CD14-positive monocyte (primary cell): ENCODE measurements around the gene DAPK1. TPM values are rescaled to one million over a fixed set of nuclear protein-coding genes. Genes with fewer than 3 reads are reported as not detected.

Experiments
- DNase-seq, 3 donors: peaks; one replicate each; pipeline ENCODE4 v3.0.0-alpha.2; 2011 to 2022
- H2AFZ ChIP-seq: 2 replicates; pipeline ENCODE4 v1.6.0; 2012; ENCODE audit warnings: mild to moderate bottlenecking, low read depth, low read length, inconsistent platforms; ENCODE audit not compliant: insufficient read depth, poor library complexity, severe bottlenecking
- H3K27ac ChIP-seq, 2 donors: 1 replicate in 1 of 2; 2 replicates in 1 of 2; pipeline ENCODE4 v1.5.1; 2012 to 2013; ENCODE audit warnings: low read length in 2 of 2, control low read depth in 1 of 2, inconsistent platforms in 1 of 2, low read depth in 1 of 2, mild to moderate bottlenecking in 1 of 2
- H3K27me3 ChIP-seq, 2 donors: one replicate each; pipeline versions ENCODE4 v1.6.0 to v1.6.1; 2011 to 2013; ENCODE audit warnings: low read length in 2 of 2; ENCODE audit not compliant: control insufficient read depth in 2 of 2, insufficient read depth in 2 of 2
- H3K36me3 ChIP-seq, 2 donors: replicated peaks in 1 of 2; 1 replicate in 1 of 2; 2 replicates in 1 of 2; pipeline versions ENCODE4 v1.5.1 to v1.6.1; 2012 to 2013; ENCODE audit warnings: low read length in 2 of 2, control low read depth in 1 of 2, inconsistent platforms in 1 of 2, mild to moderate bottlenecking in 1 of 2; ENCODE audit not compliant: insufficient read depth in 2 of 2, control insufficient read depth in 1 of 2
- H3K4me1 ChIP-seq, 2 donors: 1 replicate in 1 of 2; 2 replicates in 1 of 2; pipeline versions ENCODE4 v1.5.1 to v1.6.1; 2012 to 2013; ENCODE audit warnings: low read length in 2 of 2, control low read depth in 1 of 2, inconsistent platforms in 1 of 2, mild to moderate bottlenecking in 1 of 2, moderate library complexity in 1 of 2; ENCODE audit not compliant: insufficient read depth in 2 of 2, control insufficient read depth in 1 of 2
- H3K4me2 ChIP-seq: replicated peaks from 2 replicates; pipeline ENCODE3; 2012; ENCODE audit warnings: low read length, moderate library complexity, mild to moderate bottlenecking; ENCODE audit not compliant: poor library complexity, severe bottlenecking; ENCODE audit errors: extremely low read depth
- H3K4me3 ChIP-seq, 3 experiments: fragments of 200-600 bp in 1 of 3; sonication (generic) in 1 of 3; replicated peaks in 1 of 3; 1 replicate in 2 of 3; 2 replicates in 1 of 3; pipeline ENCODE4 v1.5.1; 2011 to 2013; ENCODE audit warnings: low read length in 3 of 3, mild to moderate bottlenecking in 3 of 3, control low read depth in 2 of 3, low read depth in 2 of 3, inconsistent platforms in 1 of 3, moderate library complexity in 1 of 3
- H3K79me2 ChIP-seq: 2 replicates; pipeline ENCODE4 v1.6.0; 2012; ENCODE audit warnings: mild to moderate bottlenecking, control low read depth, inconsistent platforms, low read length, moderate library complexity; ENCODE audit not compliant: insufficient read depth
- H3K9ac ChIP-seq: 2 replicates; pipeline ENCODE4 v1.6.0; 2017; ENCODE audit warnings: low read length, mild to moderate bottlenecking; ENCODE audit not compliant: insufficient read depth, poor library complexity, severe bottlenecking
- H3K9me3 ChIP-seq, 2 donors: replicated peaks in 1 of 2; 1 replicate in 1 of 2; 2 replicates in 1 of 2; pipeline versions ENCODE4 v1.5.1 to v1.6.1; 2012 to 2013; ENCODE audit warnings: low read length in 2 of 2, control low read depth in 1 of 2; ENCODE audit not compliant: control insufficient read depth in 1 of 2, insufficient read depth in 1 of 2
- H4K20me1 ChIP-seq: 2 replicates; pipeline ENCODE4 v1.6.0; 2012; ENCODE audit warnings: mild to moderate bottlenecking, low read length, control low read depth, moderate library complexity; ENCODE audit not compliant: insufficient read depth
- H3K27ac Mint-ChIP-seq, 7 donors: one replicate each; pipeline ENCODE4 v1.8.0; 2020; ENCODE audit warnings: mild to moderate bottlenecking in 7 of 7, mixed read lengths in 7 of 7, moderate library complexity in 6 of 7, inconsistent platforms in 2 of 7
- H3K27me3 Mint-ChIP-seq, 3 donors: one replicate each; pipeline ENCODE4 v1.8.0; 2021 to 2022; ENCODE audit warnings: low read depth in 3 of 3, mild to moderate bottlenecking in 3 of 3, mixed read lengths in 3 of 3, moderate library complexity in 3 of 3, inconsistent platforms in 1 of 3
- H3K36me3 Mint-ChIP-seq, 2 donors: one replicate each; pipeline ENCODE4 v1.8.0; 2020; ENCODE audit warnings: mixed read lengths in 2 of 2, inconsistent platforms in 1 of 2, mild to moderate bottlenecking in 1 of 2
- H3K4me1 Mint-ChIP-seq: one replicate; pipeline ENCODE4 v1.8.0; 2020; ENCODE audit warnings: mild to moderate bottlenecking, mixed read lengths
- H3K4me3 Mint-ChIP-seq, 2 donors: one replicate each; pipeline ENCODE4 v1.8.0; 2020; ENCODE audit warnings: mild to moderate bottlenecking in 2 of 2, mixed read lengths in 2 of 2, moderate library complexity in 1 of 2
- H3K9me3 Mint-ChIP-seq, 7 donors: one replicate each; pipeline ENCODE4 v1.8.0; 2020 to 2022; ENCODE audit warnings: mixed read lengths in 7 of 7, mild to moderate bottlenecking in 6 of 7, moderate library complexity in 6 of 7, inconsistent platforms in 2 of 7
- WGBS: methylation state at CpG from one replicate; pipeline ENCODE4 v1.1.5; 2013; ENCODE audit warnings: missing lambda C conversion rate; ENCODE audit not compliant: insufficient coverage; 5-methylcytosine and 5-hydroxymethylcytosine counted together
- intact Hi-C, 2 donors: fragments of 100-400 bp; cut with micrococcal nuclease; formaldehyde crosslinking; loops; one replicate each; pipeline versions ENCODE4 v1.15.0 to v1.15.1; 2023
- polyA plus RNA-seq, 3 donors: library from polyadenylated mRNA; depleted of rRNA in 1 of 3; unstranded in 2 of 3; stranded (reverse) in 1 of 3; fragments of 300-500 nt in 2 of 3; fragments of >200 nt in 1 of 3; fragmentation: Illumina TruSeq in 2 of 3; gene quantifications; 1 replicate in 2 of 3; 2 replicates in 1 of 3; pipeline ENCODE4 v1.2.3, GENCODE V29; 2012 to 2021
- TF ChIP-seq, protein P1 (sequence below): fragments of 200-600 bp; IDR thresholded peaks from one replicate; pipeline ENCODE4 v1.8.0; 2022; ENCODE audit warnings: antibody characterized with exemption, mild to moderate bottlenecking

The DAPK1 gene
- polyA plus RNA-seq, 3 donors, result 24.1 to 102 (median 44.4) TPM

DNA sequence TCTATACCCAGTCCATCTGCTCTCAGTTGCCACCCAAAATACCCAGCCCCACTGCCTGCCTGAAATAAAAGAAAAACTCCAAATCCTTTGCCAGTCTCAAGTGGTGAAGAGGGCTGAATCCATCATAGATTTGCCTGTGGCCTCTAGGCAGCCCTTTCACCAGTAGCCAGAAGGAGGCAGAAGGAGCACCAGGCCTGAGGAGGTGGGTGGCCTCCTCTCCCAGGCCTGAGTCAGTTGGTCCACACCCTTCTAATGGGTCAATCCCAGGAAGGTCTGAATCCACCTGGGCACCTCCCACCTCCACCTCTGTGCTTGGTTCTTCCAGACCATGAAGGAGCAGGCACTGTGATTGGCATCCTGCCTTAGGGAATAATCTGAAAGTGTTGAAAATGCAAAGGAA is 97.0 kb downstream of the DAPK1 start:
- Histone ChIP-seq H3K4me2 (no peak overlapping the region), H3K4me1 (peaks cover 36 to 70% of the 10 kb centered on the region in 2 donors), H3K27ac (peak overlapping the region; percentile 81 to 86), H3K9me3 (no peaks in the 10 kb centered on the region), H3K4me3 (no peak overlapping the region), H4K20me1 (no peaks in the 10 kb centered on the region), H3K36me3 (no peaks in the 10 kb centered on the region), H3K27me3 (no peaks in the 10 kb centered on the region), H3K9ac (no peak overlapping the region), H3K79me2 (peaks cover 34% of the 10 kb centered on the region), H2AFZ (no peak overlapping the region)
- intact Hi-C loops, result loop anchor here in 1 of 2 donors (5.0 kb wide), 1 partner anchor 37 kb away; no protein-coding TSS in a partner anchor
- H3K27me3 Mint-ChIP-seq, result peaks cover 0 to 3% (median 1%) of the 10 kb centered on the region in 3 donors
- peak overlapping the region in 5 of 7 donors; percentile 60 to 92 (median 87) for H3K27ac Mint-ChIP-seq
- H3K4me3 Mint-ChIP-seq, result no peak overlapping the region
- H3K4me1 Mint-ChIP-seq, result peaks cover 69% of the 10 kb centered on the region
- peaks cover 0 to 2% (median 0%) of the 10 kb centered on the region in 7 donors for H3K9me3 Mint-ChIP-seq
- TF ChIP-seq, protein P1, sequence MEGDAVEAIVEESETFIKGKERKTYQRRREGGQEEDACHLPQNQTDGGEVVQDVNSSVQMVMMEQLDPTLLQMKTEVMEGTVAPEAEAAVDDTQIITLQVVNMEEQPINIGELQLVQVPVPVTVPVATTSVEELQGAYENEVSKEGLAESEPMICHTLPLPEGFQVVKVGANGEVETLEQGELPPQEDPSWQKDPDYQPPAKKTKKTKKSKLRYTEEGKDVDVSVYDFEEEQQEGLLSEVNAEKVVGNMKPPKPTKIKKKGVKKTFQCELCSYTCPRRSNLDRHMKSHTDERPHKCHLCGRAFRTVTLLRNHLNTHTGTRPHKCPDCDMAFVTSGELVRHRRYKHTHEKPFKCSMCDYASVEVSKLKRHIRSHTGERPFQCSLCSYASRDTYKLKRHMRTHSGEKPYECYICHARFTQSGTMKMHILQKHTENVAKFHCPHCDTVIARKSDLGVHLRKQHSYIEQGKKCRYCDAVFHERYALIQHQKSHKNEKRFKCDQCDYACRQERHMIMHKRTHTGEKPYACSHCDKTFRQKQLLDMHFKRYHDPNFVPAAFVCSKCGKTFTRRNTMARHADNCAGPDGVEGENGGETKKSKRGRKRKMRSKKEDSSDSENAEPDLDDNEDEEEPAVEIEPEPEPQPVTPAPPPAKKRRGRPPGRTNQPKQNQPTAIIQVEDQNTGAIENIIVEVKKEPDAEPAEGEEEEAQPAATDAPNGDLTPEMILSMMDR, result no peak
- peaks cover 31 to 42% of the 10 kb centered on the region in 2 donors for H3K36me3 Mint-ChIP-seq
- no peak for DNase-seq

DNA sequence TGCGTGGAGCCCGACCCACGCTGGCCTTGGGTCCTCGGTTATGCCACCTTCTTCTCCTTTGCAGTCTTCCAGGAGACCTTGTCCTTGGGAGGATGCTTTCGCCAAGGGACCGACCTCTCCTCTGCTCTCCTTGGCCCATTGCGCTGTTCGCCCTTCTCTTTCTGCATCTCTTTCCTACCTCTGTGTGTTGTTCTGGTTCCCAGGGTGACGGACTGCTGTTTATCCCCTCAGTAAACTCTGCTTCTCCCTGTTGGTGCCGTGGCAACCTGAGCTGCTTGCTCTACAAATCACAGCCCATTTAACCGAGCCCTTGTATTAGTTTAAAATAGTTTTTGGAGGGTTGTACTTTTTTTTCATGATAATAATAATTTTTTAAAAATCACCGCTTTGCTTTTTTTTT is 97.9 kb downstream of the DAPK1 start:
- Histone ChIP-seq H3K79me2 (peaks cover 38% of the 10 kb centered on the region), H3K27ac (no peak overlapping the region), H3K9ac (no peak overlapping the region), H3K36me3 (no peaks in the 10 kb centered on the region), H3K4me3 (no peak overlapping the region), H3K9me3 (no peaks in the 10 kb centered on the region), H2AFZ (no peak overlapping the region), H3K27me3 (no peaks in the 10 kb centered on the region), H3K4me2 (no peak overlapping the region), H4K20me1 (no peaks in the 10 kb centered on the region), H3K4me1 (peaks cover 40 to 71% of the 10 kb centered on the region in 2 donors)
- Mint-ChIP-seq H3K27me3 (peaks cover 0 to 3% (median 1%) of the 10 kb centered on the region in 3 donors), H3K9me3 (peaks cover 0 to 2% (median 0%) of the 10 kb centered on the region in 7 donors), H3K36me3 (peaks cover 34 to 45% of the 10 kb centered on the region in 2 donors), H3K27ac (peak overlapping the region in 1 of 7 donors; percentile 51), H3K4me1 (peaks cover 71% of the 10 kb centered on the region), H3K4me3 (no peak overlapping the region)
- whole genome bisulfite sequencing, result 98% methylated on average over 8 of the region's 12 CpGs
- intact Hi-C loops, result loop anchor here in 1 of 2 donors (5.0 kb wide), 1 partner anchor 38 kb away; no protein-coding TSS in a partner anchor
- no peak for DNase-seq
- TF ChIP-seq, protein P1, result no peak
